ENCODE results near the gene BAX.

Gene BAX

DNA sequence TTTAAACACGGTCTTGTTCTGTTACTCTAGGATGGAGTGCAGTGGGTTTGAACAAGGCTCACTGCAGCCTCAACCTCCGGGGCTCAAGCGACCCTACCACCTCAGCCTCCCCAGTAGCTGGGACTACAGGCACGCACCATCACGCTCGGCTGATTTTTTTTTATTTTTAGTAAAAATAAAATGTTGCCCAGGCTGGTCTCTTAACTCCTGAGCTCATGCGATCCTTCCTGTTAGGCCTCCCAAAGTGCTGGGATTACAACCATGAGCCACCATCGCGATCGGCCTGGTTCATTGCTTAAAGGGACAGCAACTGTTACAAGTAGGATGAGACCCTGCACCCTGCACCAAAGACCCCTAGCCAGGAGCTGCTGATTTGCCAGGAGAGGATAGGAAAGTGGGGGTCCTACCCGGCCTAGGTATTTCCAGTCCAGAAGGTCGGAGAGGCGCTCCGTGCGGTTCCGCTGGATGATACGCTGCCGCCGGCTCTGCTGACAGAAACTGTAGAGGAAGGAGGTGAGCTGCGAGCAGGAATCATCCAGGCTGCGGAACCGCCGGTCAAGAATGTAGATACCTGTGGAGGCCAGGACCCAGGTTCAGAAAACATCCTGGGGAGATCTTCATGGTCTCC lies 15.6 kb downstream of the BAX start:
- DNase-seq: no peak
- in situ Hi-C loops (cut with MboI; ENCODE audit: low pct_unique_long_range_greater_than_20kb, low sequenced_read_pairs): no loop called here

- in situ Hi-C loops (cut with MboI; ENCODE audit: low pct_unique_long_range_greater_than_20kb, low sequenced_read_pairs): no loop called here
- peak; percentile 93 for DNase-seq
Measured at GRCh38 chr19:48970923-48971395, 16.3 kb downstream of the BAX start.

GRCh38 chr19:48975947-48976847 lies 21.5 kb downstream of the BAX start:
- in situ Hi-C loops (cut with MboI; ENCODE audit: low pct_unique_long_range_greater_than_20kb, low sequenced_read_pairs): no loop called here
- peak; percentile 58 for DNase-seq

DNA sequence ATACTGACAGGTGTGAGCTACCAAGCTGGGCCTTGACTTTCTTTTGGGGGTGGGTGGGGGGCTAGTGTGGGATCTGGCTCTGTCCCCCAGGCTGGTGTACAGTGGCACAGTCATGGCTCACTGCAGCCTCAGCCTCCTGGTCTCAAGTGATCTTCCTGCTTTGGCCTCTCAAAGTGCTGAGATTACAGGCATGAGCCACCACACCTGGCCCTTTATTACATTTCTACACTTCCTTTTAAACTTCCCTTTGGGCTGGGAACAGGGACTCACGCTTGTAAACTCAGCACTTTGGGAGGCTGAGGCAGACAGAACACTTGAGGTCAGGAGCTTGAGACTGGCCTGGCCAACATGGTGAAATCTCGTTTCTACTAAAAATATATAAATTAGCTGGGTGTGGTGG lies 22.4 kb downstream of the BAX start:
- in situ Hi-C loops (cut with MboI; ENCODE audit: low pct_unique_long_range_greater_than_20kb, low sequenced_read_pairs): no loop called here
- DNase-seq: no peak

DNA sequence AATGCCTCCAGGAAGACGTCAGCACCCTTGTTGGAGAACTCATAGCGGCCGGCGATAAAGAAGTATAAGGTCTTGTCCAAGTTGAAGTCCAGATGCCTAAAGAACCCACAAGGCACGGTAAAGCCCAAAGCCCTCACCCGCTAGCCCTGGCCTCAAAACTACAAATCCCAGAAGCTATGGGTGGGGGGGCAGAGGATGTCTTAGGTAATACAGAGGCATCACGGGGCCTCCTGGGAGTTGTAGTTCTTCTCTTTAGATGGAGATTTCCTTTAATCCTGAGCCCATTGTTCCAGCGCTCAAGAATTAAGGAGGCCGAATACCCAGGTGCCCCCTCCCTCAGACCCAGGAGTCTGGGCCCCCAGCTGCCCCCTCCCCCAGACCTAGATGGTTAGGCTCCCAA lies 27.6 kb downstream of the BAX start:
- DNase-seq: no peak
- in situ Hi-C loops (cut with MboI; ENCODE audit: low pct_unique_long_range_greater_than_20kb, low sequenced_read_pairs): no loop called here

- no peak for DNase-seq
- in situ Hi-C loops (cut with MboI; ENCODE audit: low pct_unique_long_range_greater_than_20kb, low sequenced_read_pairs): no loop called here
Measured at GRCh38 chr19:48985711-48986110, 31.0 kb downstream of the BAX start.

DNA sequence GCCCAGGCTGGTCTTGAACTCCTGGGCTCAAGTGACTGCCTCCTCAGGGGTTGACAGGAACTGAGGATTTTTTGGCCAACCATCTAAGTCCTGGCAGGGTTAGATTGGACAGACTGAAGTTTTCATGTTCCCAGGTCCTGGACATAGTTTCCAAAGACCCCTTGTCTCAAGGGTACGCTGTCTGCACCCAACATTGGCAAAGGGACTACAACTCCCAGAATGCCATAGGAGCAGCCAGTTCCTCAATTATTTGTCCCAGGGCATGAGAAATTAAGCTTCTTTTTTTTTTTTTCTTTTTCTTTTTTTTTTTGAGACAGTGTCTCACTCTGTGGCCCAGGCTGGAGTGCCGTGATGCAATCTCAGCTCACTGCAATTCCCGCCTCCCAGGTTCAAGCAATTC lies 31.5 kb downstream of the BAX start:
- in situ Hi-C loops (cut with MboI; ENCODE audit: low pct_unique_long_range_greater_than_20kb, low sequenced_read_pairs): no loop called here
- no peak for DNase-seq

DNA sequence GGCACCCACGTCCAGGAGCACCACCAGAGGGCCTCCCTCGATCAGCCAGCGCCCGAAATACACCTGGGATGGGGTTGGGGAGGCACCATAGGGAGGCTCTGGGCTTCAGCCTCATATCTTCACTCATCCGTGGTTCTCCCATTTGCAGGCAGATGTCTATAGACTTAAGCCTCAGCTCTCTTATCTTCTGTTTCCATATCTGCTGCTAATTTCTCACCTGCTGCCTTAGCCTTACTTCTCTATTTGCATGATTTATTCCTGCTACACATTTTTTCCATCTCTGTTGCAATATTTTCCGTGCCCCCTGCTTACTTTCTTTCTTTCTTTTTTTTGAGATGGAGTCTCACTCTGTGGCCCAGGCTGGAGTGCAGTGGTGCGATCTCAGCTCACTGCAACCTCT lies 32.6 kb downstream of the BAX start:
- in situ Hi-C loops (cut with MboI; ENCODE audit: low pct_unique_long_range_greater_than_20kb, low sequenced_read_pairs): no loop called here
- no peak for DNase-seq

- no peak for DNase-seq
- in situ Hi-C loops (cut with MboI; ENCODE audit: low pct_unique_long_range_greater_than_20kb, low sequenced_read_pairs): no loop called here
Measured at GRCh38 chr19:48988286-48988685, 33.6 kb downstream of the BAX start.

DNA sequence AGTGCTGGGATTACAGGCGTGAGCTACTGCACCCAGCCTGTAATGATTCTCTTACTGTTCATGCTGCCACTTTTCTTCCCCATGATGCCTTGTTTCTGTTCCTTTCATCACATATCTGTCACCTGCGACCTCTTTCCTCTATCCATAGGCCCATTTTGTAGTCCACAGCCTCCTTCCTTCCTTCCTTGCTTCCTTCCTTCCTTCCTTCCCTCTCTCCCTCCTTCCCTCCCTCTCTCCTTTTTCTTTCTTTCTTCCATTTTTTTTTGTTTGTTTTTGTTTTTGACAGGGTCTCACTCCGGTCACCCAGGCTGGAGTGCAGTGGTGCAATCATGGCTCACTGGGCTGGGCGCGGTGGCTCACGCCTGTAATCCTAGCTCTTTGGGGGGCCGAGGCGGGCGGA lies 34.2 kb downstream of the BAX start:
- in situ Hi-C loops (cut with MboI; ENCODE audit: low pct_unique_long_range_greater_than_20kb, low sequenced_read_pairs): no loop called here
- no peak for DNase-seq

DNA sequence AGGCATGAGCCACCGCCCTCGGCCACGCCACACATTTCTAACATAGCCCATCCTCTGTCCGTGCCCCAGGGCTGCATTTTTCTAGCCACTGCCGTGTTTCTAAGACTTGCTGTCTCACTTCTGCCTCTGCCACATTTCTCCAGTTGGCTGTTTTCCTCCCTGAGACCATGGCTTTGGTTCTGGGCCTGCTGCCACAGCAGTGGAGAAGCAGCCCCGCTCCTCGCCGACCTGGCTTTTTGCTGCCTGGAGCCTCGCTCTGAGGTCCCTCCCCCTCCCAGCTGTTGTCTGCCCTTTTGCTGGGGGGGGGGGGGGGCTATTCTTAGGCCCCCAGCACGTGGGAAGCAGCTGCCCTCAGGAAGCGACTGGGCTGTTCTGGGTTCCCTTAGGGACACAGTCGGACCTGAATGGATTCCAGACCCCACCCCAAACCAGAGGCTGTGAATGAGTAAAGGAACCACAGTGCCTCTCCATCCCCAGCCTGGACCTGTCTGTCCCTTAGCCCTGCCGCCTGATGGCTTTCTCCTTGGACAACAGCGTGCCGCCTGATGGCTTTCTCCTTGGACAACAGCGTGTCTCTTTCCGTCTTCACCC lies 35.1 kb downstream of the BAX start:
- no peak for DNase-seq
- in situ Hi-C loops (cut with MboI; ENCODE audit: low pct_unique_long_range_greater_than_20kb, low sequenced_read_pairs): no loop called here

DNA sequence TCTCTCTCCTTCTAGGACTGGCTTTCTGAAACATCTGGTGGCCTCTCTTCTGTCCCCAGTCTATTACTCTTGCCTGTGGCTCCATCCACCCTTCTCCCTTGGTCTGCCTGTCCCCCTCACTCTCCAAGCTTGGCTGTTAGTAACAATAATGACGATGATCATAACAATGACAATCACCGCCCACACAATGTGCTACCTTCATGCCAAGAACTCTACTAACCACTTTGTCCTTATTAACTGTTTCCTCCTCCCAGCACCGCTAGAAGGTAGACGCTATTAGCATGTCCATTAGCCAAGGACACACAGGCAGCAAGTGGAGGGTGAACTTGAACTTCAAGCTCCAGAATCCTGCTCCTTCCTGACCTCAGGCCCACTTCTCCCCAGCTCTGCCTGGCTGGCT lies 35.7 kb downstream of the BAX start:
- no peak for DNase-seq
- in situ Hi-C loops (cut with MboI; ENCODE audit: low pct_unique_long_range_greater_than_20kb, low sequenced_read_pairs): no loop called here

- in situ Hi-C loops (cut with MboI; ENCODE audit: low pct_unique_long_range_greater_than_20kb, low sequenced_read_pairs): no loop called here
- no peak for DNase-seq
Measured at GRCh38 chr19:48991011-48991609, 36.4 kb downstream of the BAX start.

- in situ Hi-C loops (cut with MboI; ENCODE audit: low pct_unique_long_range_greater_than_20kb, low sequenced_read_pairs): no loop called here
- DNase-seq: peak; percentile 48
Measured at GRCh38 chr19:48991873-48992580, 37.4 kb downstream of the BAX start.

DNA sequence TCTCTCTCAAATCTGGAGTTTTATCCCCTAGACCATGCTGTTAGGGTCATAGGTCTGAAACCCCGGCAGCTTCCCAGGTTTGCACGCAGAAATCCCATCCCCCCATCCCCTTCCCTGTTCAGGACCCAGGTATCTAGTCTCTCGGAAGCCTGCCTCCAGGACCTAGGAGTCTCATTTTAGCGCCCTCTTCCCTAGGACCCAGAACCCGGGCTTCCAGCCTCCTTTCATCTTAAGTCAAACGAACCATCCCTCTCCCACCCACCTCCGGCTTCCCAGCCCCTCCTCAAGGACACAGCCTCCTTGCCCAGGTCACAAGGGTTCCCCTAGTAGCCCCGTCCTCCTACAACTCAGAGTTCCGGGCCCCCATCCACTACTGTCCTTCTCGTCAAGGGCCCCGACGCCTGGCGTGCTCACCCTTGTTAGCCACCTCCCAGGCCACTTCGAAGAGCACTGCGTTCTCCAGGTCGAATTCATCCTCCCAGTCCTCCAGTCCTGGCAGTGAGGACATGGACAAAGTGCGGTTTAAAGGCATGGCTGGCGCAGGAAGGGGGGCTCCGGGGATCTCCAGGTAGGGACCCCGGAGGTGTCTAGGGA lies 38.0 kb downstream of the BAX start:
- in situ Hi-C loops (cut with MboI; ENCODE audit: low pct_unique_long_range_greater_than_20kb, low sequenced_read_pairs): no loop called here
- no peak for DNase-seq

- in situ Hi-C loops (cut with MboI; ENCODE audit: low pct_unique_long_range_greater_than_20kb, low sequenced_read_pairs): no loop called here
- DNase-seq: peak; percentile 100
Measured at GRCh38 chr19:48993175-48994034, 38.7 kb downstream of the BAX start, which contains the start of the genes GYS1 and RUVBL2. TSS of gene GYS1 (minus strand) at chr19:48993309. CDS start at chr19:48993112, 197 bp downstream. TSS of gene RUVBL2 (plus strand) at chr19:48993887. CDS start at chr19:48993912, 25 bp downstream.

- DNase-seq: no peak
- in situ Hi-C loops (cut with MboI; ENCODE audit: low pct_unique_long_range_greater_than_20kb, low sequenced_read_pairs): no loop called here
Measured at GRCh38 chr19:48994035-48994386, 39.3 kb downstream of the BAX start.

DNA sequence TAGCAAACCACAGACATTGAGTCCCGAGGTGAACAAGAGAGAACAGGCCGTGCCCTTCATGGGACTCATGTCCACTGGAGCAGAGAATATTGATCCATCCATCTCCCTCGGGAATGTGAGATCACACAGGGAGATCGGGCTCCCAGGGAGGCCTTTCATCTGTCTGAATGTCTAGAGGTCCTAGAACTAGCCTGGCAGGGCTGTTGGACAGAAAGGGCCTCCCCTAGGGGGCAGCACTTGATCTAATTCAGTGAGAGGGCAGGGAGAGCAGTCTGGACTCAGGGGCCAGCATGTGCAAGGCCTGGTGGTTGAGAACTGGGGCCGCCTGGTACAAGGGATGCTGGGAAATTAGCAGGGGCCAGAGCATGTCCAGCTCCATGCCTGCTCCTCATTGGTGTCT lies 43.3 kb downstream of the BAX start:
- in situ Hi-C loops (cut with MboI; ENCODE audit: low pct_unique_long_range_greater_than_20kb, low sequenced_read_pairs): no loop called here
- DNase-seq: peak; percentile 75
